ENCODE results near the gene MPI. TPM values are rescaled to one million over a fixed set of nuclear protein-coding genes. Genes with fewer than 3 reads are reported as not detected.

Gene MPI
- total RNA-seq, 1 donor from 2014 or later = 52.3 TPM

GRCh38 chr15:74843445-74843828 lies 46.4 kb upstream of the MPI start:
- TF ChIP-seq CTCF (IDR thresholded peaks at IDR 0.05; ENCODE audit: borderline replicate concordance) = no peak
- Histone ChIP-seq H3K36me3 (peaks cover 32% of the 10 kb centered on the region), H3K27me3 (ENCODE audit: low read depth) (no peaks in the 10 kb centered on the region), H3K4me3 (peak overlapping the region; percentile 96), H3K4me1 (peaks cover 47% of the 10 kb centered on the region), H3K27ac (replicated peaks) (peak overlapping the region; percentile 93), H3K9me3 (replicated peaks) (no peaks in the 10 kb centered on the region)
- no peak for DNase-seq
- intact Hi-C loops (cut with micrococcal nuclease) = no loop called here

GRCh38 chr15:74843891-74844299 lies 45.9 kb upstream of the MPI start:
- H3K4me3 ChIP-seq = peak overlapping the region; percentile 96
- peak overlapping the region; percentile 93 for H3K27ac ChIP-seq (replicated peaks)
- no peaks in the 10 kb centered on the region for H3K9me3 ChIP-seq (replicated peaks)
- no peak for TF ChIP-seq CTCF (IDR thresholded peaks at IDR 0.05; ENCODE audit: borderline replicate concordance)
- H3K36me3 ChIP-seq = peaks cover 33% of the 10 kb centered on the region
- H3K4me1 ChIP-seq = peaks cover 49% of the 10 kb centered on the region
- no peak for DNase-seq
- intact Hi-C loops (cut with micrococcal nuclease) = no loop called here
- H3K27me3 ChIP-seq (ENCODE audit: low read depth) = no peaks in the 10 kb centered on the region

GRCh38 chr15:74844319-74845207 lies 45.3 kb upstream of the MPI start:
- peaks cover 49% of the 10 kb centered on the region for H3K4me1 ChIP-seq
- H3K36me3 ChIP-seq = peaks cover 34% of the 10 kb centered on the region
- no peaks in the 10 kb centered on the region for H3K27me3 ChIP-seq (ENCODE audit: low read depth)
- TF ChIP-seq CTCF (IDR thresholded peaks at IDR 0.05; ENCODE audit: borderline replicate concordance) = no peak
- H3K27ac ChIP-seq (replicated peaks) = peak overlapping the region; percentile 93
- H3K4me3 ChIP-seq = no peak overlapping the region
- no peaks in the 10 kb centered on the region for H3K9me3 ChIP-seq (replicated peaks)
- intact Hi-C loops (cut with micrococcal nuclease) = no loop called here
- DNase-seq = no peak

GRCh38 chr15:74845208-74845568 lies 44.7 kb upstream of the MPI start:
- no peak overlapping the region for H3K27ac ChIP-seq (replicated peaks)
- intact Hi-C loops (cut with micrococcal nuclease) = no loop called here
- no peak for TF ChIP-seq CTCF (IDR thresholded peaks at IDR 0.05; ENCODE audit: borderline replicate concordance)
- no peaks in the 10 kb centered on the region for H3K9me3 ChIP-seq (replicated peaks)
- H3K4me1 ChIP-seq = peaks cover 49% of the 10 kb centered on the region
- peaks cover 40% of the 10 kb centered on the region for H3K36me3 ChIP-seq
- no peak overlapping the region for H3K4me3 ChIP-seq
- no peaks in the 10 kb centered on the region for H3K27me3 ChIP-seq (ENCODE audit: low read depth)
- DNase-seq = no peak

GRCh38 chr15:74845581-74845980 lies 44.3 kb upstream of the MPI start:
- DNase-seq = no peak
- Histone ChIP-seq H3K36me3 (peaks cover 44% of the 10 kb centered on the region), H3K27me3 (ENCODE audit: low read depth) (no peaks in the 10 kb centered on the region), H3K4me1 (peaks cover 49% of the 10 kb centered on the region), H3K4me3 (no peak overlapping the region), H3K9me3 (replicated peaks) (no peaks in the 10 kb centered on the region), H3K27ac (replicated peaks) (no peak overlapping the region)
- intact Hi-C loops (cut with micrococcal nuclease) = no loop called here
- no peak for TF ChIP-seq CTCF (IDR thresholded peaks at IDR 0.05; ENCODE audit: borderline replicate concordance)
